Measurements from ENCODE around the gene ZFP57. TPM values are rescaled to one million over a fixed set of nuclear protein-coding genes. Genes with fewer than 3 reads are reported as not detected.
A peak's percentile ranks its signal among the peaks of the same experiment; 100 is the strongest.

The ZFP57 gene
- total and polyA plus RNA-seq, 2 of the 13 experiments (the other 11 are each of a cell fraction or from before 2014, with no cell fraction given) = not detected

DNA sequence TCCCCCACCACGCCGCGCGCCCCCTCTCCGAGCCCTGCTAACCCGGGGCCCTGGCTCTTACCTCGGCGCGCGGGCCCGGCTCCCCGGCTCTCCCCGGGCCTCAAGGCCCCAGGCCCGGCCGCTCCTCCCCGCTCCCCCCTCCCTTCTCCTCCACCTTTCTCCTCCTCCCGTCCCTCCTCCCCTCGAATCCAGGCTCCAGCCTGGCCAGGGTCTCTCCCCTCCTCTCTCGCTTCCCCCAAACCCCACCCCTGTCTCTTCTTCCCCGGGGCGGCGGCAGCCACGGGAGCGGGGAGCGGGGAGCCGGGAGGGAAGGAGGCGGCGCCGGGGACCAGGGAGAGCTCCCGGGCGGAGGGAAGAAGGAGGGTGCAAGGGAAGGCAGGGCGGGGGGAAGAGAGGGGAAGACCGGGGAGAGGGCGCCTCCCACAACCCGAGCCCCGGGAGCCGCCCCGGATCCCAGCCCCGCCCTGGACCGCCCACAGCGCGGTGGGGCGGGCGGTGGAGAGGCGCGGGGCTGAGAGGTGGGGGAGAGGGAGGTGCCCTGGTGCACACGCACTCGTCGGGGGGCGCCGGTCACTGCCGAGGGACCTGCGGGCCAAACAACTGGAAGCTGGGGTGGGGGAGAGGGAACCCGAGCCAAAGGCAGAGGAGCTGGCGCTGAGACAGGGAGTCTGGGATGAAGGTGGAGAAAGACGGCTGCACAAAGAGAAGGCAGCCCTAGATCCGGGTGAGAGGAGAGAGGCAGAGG lies 48.0 kb downstream of the ZFP57 start, which contains the start of gene GABBR1:
TSS of gene GABBR1 (minus strand) at position 395 of the 745 bp plus-strand sequence. CDS start 798 bp downstream, outside the sequence.
- Histone ChIP-seq H3K4me2 (ENCODE audit: low read depth, low read length) (peak within 1 kb of the TSS; percentile 63), H4K20me1 (ENCODE audit: insufficient read depth, low read length) (no peaks in the 10 kb centered on the region; the same call in 1 of the 2 replicates), H3K9ac (ENCODE audit: insufficient read depth, low read depth, low read length) (peak within 1 kb of the TSS; percentile 24; the same call in 1 of the 2 replicates), H3K27me3 (ENCODE audit: control insufficient read depth in 1 of 2, insufficient read depth in 2 of 2, low read length in 2 of 2) (peaks cover 4 to 61% of the 10 kb centered on the region in 2 experiments), H3K4me1 (ENCODE audit: insufficient read depth, low read length) (peaks cover 27% of the 10 kb centered on the region), H3K79me2 (ENCODE audit: insufficient read depth, low read length) (no peaks in the 10 kb centered on the region), H2AFZ (ENCODE audit: low read length) (no peak within 1 kb of the TSS), H3K27ac (ENCODE audit: extremely low read length, insufficient read depth, low read length) (no peak within 1 kb of the TSS), H3K36me3 (replicated peaks in 1 of 2; ENCODE audit: control insufficient read depth in 1 of 2, insufficient read depth in 2 of 2, low read length in 2 of 2) (no peaks in the 10 kb centered on the region), H3K9me3 (ENCODE audit: low read length) (no peaks in the 10 kb centered on the region), H3K4me3 (replicated peaks in 1 of 3; ENCODE audit: insufficient read depth in 1 of 3, low read depth in 2 of 3, low read length in 3 of 3) (peak within 1 kb of the TSS; percentile 56 to 74 (median 65))
- ChIA-PET CTCF (ENCODE audit: low intra/inter-chr PET ratio, low total read pairs) (no interaction called here), POLR2A (interaction anchor here (0.8 to 1.1 kb wide), 2 partner anchors 15 to 709 kb away, joined by 3 to 4 read pairs; partner anchors contain the start of gene TRIM27)
- no peak for FAIRE-seq
- in situ Hi-C loops (cut with HindIII; ENCODE audit: extremely low pct_ligation_motif_present, low pct_unique_long_range_greater_than_20kb) = no loop called here
- ATAC-seq = peak; percentile 79
- no peak for DNase-seq (ENCODE audit: low spot score)
- no TSS peak for BruUV-seq (replicated peaks)
- intact Hi-C loops (cut with micrococcal nuclease; ENCODE audit: unreplicated experiment) = no loop called here
- 3% methylated on average over 56 of the region's 57 CpGs for WGBS (ENCODE audit: low lambda C conversion rate)
- no peak for TF ChIP-seq NCOA1 (CRISPR knock-in tag; IDR thresholded peaks at IDR 0.05)
- no peak for TF ChIP-seq ZNF12 (CRISPR knock-in tag; IDR thresholded peaks at IDR 0.05)
- TF ChIP-seq RFX3 (CRISPR knock-in tag; IDR thresholded peaks at IDR 0.05) = no peak
- TF ChIP-seq, protein P1, sequence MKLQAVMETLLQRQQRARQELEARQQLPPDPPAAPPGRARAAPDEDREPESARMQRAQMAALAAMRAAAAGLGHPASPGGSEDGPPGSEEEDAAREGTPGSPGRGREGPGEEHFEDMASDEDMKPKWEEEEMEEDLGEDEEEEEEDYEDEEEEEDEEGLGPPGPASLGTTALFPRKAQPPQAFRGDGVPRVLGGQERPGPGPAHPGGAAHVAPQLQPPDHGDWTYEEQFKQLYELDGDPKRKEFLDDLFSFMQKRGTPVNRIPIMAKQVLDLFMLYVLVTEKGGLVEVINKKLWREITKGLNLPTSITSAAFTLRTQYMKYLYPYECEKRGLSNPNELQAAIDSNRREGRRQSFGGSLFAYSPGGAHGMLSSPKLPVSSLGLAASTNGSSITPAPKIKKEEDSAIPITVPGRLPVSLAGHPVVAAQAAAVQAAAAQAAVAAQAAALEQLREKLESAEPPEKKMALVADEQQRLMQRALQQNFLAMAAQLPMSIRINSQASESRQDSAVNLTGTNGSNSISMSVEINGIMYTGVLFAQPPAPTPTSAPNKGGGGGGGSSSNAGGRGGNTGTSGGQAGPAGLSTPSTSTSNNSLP (IDR thresholded peaks at IDR 0.05; ENCODE audit: low read depth, low read length) = no peak
- no peak for TF ChIP-seq ZNF674 (CRISPR knock-in tag; IDR thresholded peaks at IDR 0.05; ENCODE audit: low read depth)
- TF ChIP-seq SOX5 (CRISPR knock-in tag; IDR thresholded peaks at IDR 0.05; ENCODE audit: borderline replicate concordance) = no peak
- TF ChIP-seq ZMYM4 (CRISPR knock-in tag; IDR thresholded peaks at IDR 0.05) = no peak
- peak; percentile 53; the same call in 1 of the 2 replicates for TF ChIP-seq SP5 (CRISPR knock-in tag; IDR thresholded peaks at IDR 0.05; ENCODE audit: borderline replicate concordance, low read depth)
- TF ChIP-seq ZFP62 (CRISPR knock-in tag; IDR thresholded peaks at IDR 0.05) = no peak
- no peak for TF ChIP-seq SIX1 (CRISPR knock-in tag; IDR thresholded peaks at IDR 0.05; ENCODE audit: borderline replicate concordance)
- no peak for TF ChIP-seq MYNN (CRISPR knock-in tag; IDR thresholded peaks at IDR 0.05; ENCODE audit: low read depth)
- no peak for TF ChIP-seq DPF2 (CRISPR knock-in tag; IDR thresholded peaks at IDR 0.05; ENCODE audit: borderline replicate concordance, low read depth)
- no peak for TF ChIP-seq MTF1 (CRISPR knock-in tag; IDR thresholded peaks at IDR 0.05)
- no peak for TF ChIP-seq GABPA (IDR thresholded peaks at IDR 0.05; ENCODE audit: low read depth, low read length)
- 0 out of 2 replicates have a peak, but pooled peaks have one; percentile 18 for TF ChIP-seq GABPA (CRISPR knock-in tag; IDR thresholded peaks at IDR 0.05; ENCODE audit: low read depth)
- TF ChIP-seq, protein P2, sequence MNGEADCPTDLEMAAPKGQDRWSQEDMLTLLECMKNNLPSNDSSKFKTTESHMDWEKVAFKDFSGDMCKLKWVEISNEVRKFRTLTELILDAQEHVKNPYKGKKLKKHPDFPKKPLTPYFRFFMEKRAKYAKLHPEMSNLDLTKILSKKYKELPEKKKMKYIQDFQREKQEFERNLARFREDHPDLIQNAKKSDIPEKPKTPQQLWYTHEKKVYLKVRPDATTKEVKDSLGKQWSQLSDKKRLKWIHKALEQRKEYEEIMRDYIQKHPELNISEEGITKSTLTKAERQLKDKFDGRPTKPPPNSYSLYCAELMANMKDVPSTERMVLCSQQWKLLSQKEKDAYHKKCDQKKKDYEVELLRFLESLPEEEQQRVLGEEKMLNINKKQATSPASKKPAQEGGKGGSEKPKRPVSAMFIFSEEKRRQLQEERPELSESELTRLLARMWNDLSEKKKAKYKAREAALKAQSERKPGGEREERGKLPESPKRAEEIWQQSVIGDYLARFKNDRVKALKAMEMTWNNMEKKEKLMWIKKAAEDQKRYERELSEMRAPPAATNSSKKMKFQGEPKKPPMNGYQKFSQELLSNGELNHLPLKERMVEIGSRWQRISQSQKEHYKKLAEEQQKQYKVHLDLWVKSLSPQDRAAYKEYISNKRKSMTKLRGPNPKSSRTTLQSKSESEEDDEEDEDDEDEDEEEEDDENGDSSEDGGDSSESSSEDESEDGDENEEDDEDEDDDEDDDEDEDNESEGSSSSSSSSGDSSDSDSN (CRISPR knock-in tag; IDR thresholded peaks at IDR 0.05) = 0 out of 2 replicates have a peak, but pooled peaks have one; percentile 24
- TF ChIP-seq ZFP36 (IDR thresholded peaks at IDR 0.05; ENCODE audit: borderline replicate concordance, low read depth, low read length, partially characterized antibody) = no peak
- TF ChIP-seq KDM3A (CRISPR knock-in tag; IDR thresholded peaks at IDR 0.05; ENCODE audit: low read depth) = no peak
- TF ChIP-seq SOX6 (IDR thresholded peaks at IDR 0.05) = no peak
- no peak for TF ChIP-seq SOX6 (CRISPR knock-in tag; IDR thresholded peaks at IDR 0.05)
- TF ChIP-seq ZNF354B (CRISPR knock-in tag; IDR thresholded peaks at IDR 0.05) = no peak
- TF ChIP-seq TBX2 (CRISPR knock-in tag; IDR thresholded peaks at IDR 0.05; ENCODE audit: borderline replicate concordance) = no peak
- no peak for TF ChIP-seq FOXK1 (CRISPR knock-in tag; IDR thresholded peaks at IDR 0.05; ENCODE audit: borderline replicate concordance, low read depth)
- TF ChIP-seq ZNF446 (CRISPR knock-in tag; IDR thresholded peaks at IDR 0.05) = no peak
